ENCODE data around the gene GAPVD1.
A peak's percentile ranks its signal among the peaks of the same experiment; 100 is the strongest.

The GAPVD1 gene

GRCh38 chr9:125356032-125356431 is 94.4 kb downstream of the GAPVD1 start:
- DNase-seq (ENCODE audit: low read depth), result no peak
- no peak overlapping the region for H3K4me3 ChIP-seq (ENCODE audit: low read depth, low read length)
- no peak for TF ChIP-seq CTCF (IDR thresholded peaks at IDR 0.05; ENCODE audit: low read depth, low read length, missing control alignments)

- H3K4me3 ChIP-seq (ENCODE audit: low read depth, low read length), result no peak overlapping the region
- no peak for TF ChIP-seq CTCF (IDR thresholded peaks at IDR 0.05; ENCODE audit: low read depth, low read length, missing control alignments)
- DNase-seq (ENCODE audit: low read depth), result no peak
Observed at GRCh38 chr9:125359011-125359410, 97.4 kb downstream of the GAPVD1 start.

- no peak for DNase-seq (ENCODE audit: low read depth)
- TF ChIP-seq CTCF (IDR thresholded peaks at IDR 0.05; ENCODE audit: low read depth, low read length, missing control alignments), result no peak
- H3K4me3 ChIP-seq (ENCODE audit: low read depth, low read length), result no peak overlapping the region
Observed at GRCh38 chr9:125360601-125361000, 99.0 kb downstream of the GAPVD1 start.

DNA sequence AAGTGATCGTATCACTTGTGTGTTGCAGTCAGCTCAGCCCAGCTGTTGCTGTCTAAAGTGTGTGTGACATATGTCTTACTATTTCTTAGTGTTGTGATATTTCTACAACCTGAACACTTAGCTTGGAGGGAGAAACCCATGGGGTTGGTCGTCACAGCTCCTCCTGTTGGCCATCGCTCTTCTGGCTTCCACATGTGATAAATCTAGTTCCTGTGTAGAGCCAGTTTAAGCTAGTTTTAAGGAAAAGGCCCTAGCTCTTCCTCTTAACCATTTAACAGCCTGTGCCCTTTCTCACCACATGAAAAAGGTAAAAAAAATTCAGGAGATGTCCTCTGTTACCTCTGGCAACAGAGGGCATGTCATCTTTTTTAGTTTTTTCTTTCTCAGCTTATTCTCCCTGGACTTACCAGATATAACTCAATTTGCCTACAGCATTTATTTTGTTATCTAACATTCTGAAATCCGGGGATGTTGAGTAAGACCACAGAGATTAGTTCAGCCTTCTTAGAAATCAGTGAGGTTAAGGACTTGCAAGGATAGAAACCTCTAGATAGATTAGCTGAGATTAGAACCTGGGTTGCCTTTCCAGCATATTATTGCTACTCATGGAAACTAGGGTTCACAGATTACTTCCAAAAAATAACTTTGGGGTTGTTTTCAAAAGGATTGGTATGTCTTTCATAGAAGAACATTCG is 100.4 kb downstream of the GAPVD1 start:
- no peak for DNase-seq (ENCODE audit: low read depth)
- H3K4me3 ChIP-seq (ENCODE audit: low read depth, low read length), result no peak overlapping the region
- peak; percentile 46 for TF ChIP-seq CTCF (IDR thresholded peaks at IDR 0.05; ENCODE audit: low read depth, low read length, missing control alignments)

DNA sequence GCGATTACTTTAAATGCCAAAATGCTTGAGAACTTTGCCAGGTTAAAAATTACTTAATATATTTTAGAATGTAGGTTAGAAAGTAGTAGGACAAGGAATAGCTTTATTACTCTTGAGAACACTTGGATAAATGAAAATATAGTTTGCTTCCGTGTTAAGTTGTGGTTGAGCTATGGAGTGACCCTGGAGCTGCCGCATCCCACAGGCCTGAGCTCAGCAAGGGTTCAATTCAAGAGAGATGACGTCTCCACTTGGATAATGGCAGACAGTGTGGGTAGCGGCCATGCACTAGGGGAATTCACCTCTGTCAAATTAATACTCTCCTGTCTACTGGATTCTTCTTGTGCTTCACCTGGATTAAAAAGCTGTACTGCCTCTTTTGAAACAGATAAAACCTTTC is 105.0 kb downstream of the GAPVD1 start:
- TF ChIP-seq CTCF (IDR thresholded peaks at IDR 0.05; ENCODE audit: low read depth, low read length, missing control alignments), result no peak
- DNase-seq (ENCODE audit: low read depth), result no peak
- H3K4me3 ChIP-seq (ENCODE audit: low read depth, low read length), result no peak overlapping the region

DNA sequence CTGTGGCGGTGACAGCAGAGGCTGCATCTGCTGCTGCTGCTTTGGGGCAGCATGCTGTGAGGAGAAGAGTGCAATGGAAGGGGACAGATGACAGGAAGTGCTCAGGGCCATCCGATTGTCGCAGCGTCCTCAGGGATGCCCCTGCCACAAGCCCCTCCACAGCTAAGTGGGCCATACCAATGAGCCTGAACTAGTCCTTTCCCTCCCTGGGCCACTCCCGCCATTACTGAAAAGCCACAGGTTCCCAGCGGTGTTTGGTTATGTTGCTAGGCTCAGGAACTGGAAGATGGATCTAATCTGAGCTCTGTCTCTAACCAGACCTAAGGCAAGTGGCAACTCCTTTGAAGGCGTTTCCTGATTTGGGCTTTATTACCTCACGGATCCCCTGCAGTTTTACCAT is 109.2 kb downstream of the GAPVD1 start:
- DNase-seq (ENCODE audit: low read depth), result no peak
- no peak overlapping the region for H3K4me3 ChIP-seq (ENCODE audit: low read depth, low read length)
- no peak for TF ChIP-seq CTCF (IDR thresholded peaks at IDR 0.05; ENCODE audit: low read depth, low read length, missing control alignments)
